Loucy (cell line): ENCODE data around the gene ALOX5AP.

Experiments
- H2AFZ ChIP-seq: fragments of 200-600 bp; sonication (generic); 2 replicates; pipeline ENCODE4 v1.6.0; 2016; ENCODE audit warnings: antibody characterized with exemption, mild to moderate bottlenecking, low read length, moderate library complexity
- H3F3A ChIP-seq: fragments of 200-600 bp; 2 replicates; pipeline ENCODE4 v1.6.0; 2016; ENCODE audit warnings: antibody characterized with exemption, low read depth, mild to moderate bottlenecking
- H3K27me3 ChIP-seq: fragments of 200-600 bp; sonication (generic); 2 replicates; pipeline ENCODE4 v1.6.1; 2014; ENCODE audit warnings: low read length, mild to moderate bottlenecking; ENCODE audit not compliant: insufficient read depth, poor library complexity, severe bottlenecking
- H3K36me3 ChIP-seq: fragments of 200-600 bp; sonication (generic); 2 replicates; pipeline ENCODE4 v1.6.1; 2016; ENCODE audit warnings: low read length; ENCODE audit not compliant: insufficient read depth
- H3K4me1 ChIP-seq: fragments of 200-600 bp; sonication (generic); 2 replicates; pipeline ENCODE4 v1.5.1; 2014; ENCODE audit warnings: low read length, mild to moderate bottlenecking; ENCODE audit not compliant: insufficient read depth, poor library complexity, severe bottlenecking
- H3K4me2 ChIP-seq: fragments of 200-600 bp; sonication (generic); 2 replicates; pipeline ENCODE4 v1.6.0; 2014; ENCODE audit warnings: antibody characterized with exemption, low read length, low read depth, mild to moderate bottlenecking; ENCODE audit not compliant: poor library complexity, severe bottlenecking
- H3K4me3 ChIP-seq: fragments of 200-600 bp; sonication (generic); 2 replicates; pipeline ENCODE4 v1.5.1; 2014; ENCODE audit warnings: low read length, mild to moderate bottlenecking, mixed read lengths; ENCODE audit not compliant: poor library complexity, severe bottlenecking
- H3K79me2 ChIP-seq: fragments of 200-600 bp; sonication (generic); 2 replicates; pipeline ENCODE4 v1.6.1; 2014; ENCODE audit warnings: low read length; ENCODE audit not compliant: insufficient read depth
- H3K9ac ChIP-seq: fragments of 200-600 bp; sonication (generic); 2 replicates; pipeline ENCODE4 v1.6.0; 2014; ENCODE audit warnings: mild to moderate bottlenecking, low read depth, low read length, moderate library complexity; ENCODE audit not compliant: poor library complexity, severe bottlenecking
- H3K9me2 ChIP-seq: fragments of 200-600 bp; sonication (generic); replicated peaks from 2 replicates; pipeline ENCODE4 v1.6.1; 2016; ENCODE audit warnings: low read depth, low read length, mixed read lengths
- H3K9me3 ChIP-seq: fragments of 200-600 bp; sonication (generic); 2 replicates; pipeline ENCODE4 v1.6.1; 2014; ENCODE audit warnings: mild to moderate bottlenecking, antibody characterized with exemption, low read length, low read depth; ENCODE audit not compliant: insufficient read depth
- H4K20me1 ChIP-seq: fragments of 200-600 bp; sonication (generic); 2 replicates; pipeline ENCODE4 v1.6.0; 2014; ENCODE audit warnings: antibody characterized with exemption, low read length, mild to moderate bottlenecking; ENCODE audit not compliant: insufficient read depth, poor library complexity, severe bottlenecking
- CTCF ChIP-seq: fragments of 200-600 bp; sonication (generic); conservative IDR thresholded peaks from 2 replicates; pipeline ENCODE4 v1.5.1; 2014; ENCODE audit warnings: mild to moderate bottlenecking, antibody characterized with exemption, low read length
- EZH2phosphoT487 ChIP-seq: fragments of 200-600 bp; IDR thresholded peaks from 2 replicates; pipeline ENCODE4 v1.6.1; 2018; ENCODE audit warnings: antibody characterized with exemption, mild to moderate bottlenecking, moderate library complexity, borderline replicate concordance

ALOX5AP gene

GRCh38 chr13:30757026-30757742, 21.8 kb downstream of the ALOX5AP start:
- TF ChIP-seq CTCF (no peak), EZH2phosphoT487 (no peak)
- no peaks in the 10 kb centered on the region for H3F3A ChIP-seq
- H3K4me3 ChIP-seq, result no peak overlapping the region
- H4K20me1 ChIP-seq, result no peaks in the 10 kb centered on the region
- H3K4me1 ChIP-seq, result no peaks in the 10 kb centered on the region
- H3K9me2 ChIP-seq, result no peaks in the 10 kb centered on the region
- no peak overlapping the region for H3K4me2 ChIP-seq
- no peak overlapping the region for H2AFZ ChIP-seq
- no peaks in the 10 kb centered on the region for H3K27me3 ChIP-seq
- no peaks in the 10 kb centered on the region for H3K79me2 ChIP-seq
- no peak overlapping the region for H3K9ac ChIP-seq
- H3K9me3 ChIP-seq, result no peaks in the 10 kb centered on the region
- peaks cover 83% of the 10 kb centered on the region; the same call in 1 of the 2 replicates for H3K36me3 ChIP-seq

GRCh38 chr13:30759748-30760147, 24.4 kb downstream of the ALOX5AP start:
- Histone ChIP-seq H2AFZ (no peak overlapping the region), H3K9me2 (no peaks in the 10 kb centered on the region), H3K4me2 (no peak overlapping the region), H3F3A (no peaks in the 10 kb centered on the region), H3K27me3 (no peaks in the 10 kb centered on the region), H3K9me3 (no peaks in the 10 kb centered on the region), H4K20me1 (no peaks in the 10 kb centered on the region), H3K79me2 (no peaks in the 10 kb centered on the region), H3K9ac (no peak overlapping the region), H3K4me3 (no peak overlapping the region), H3K4me1 (no peaks in the 10 kb centered on the region), H3K36me3 (peaks cover 90% of the 10 kb centered on the region; the same call in 1 of the 2 replicates)
- no peak for TF ChIP-seq CTCF
- TF ChIP-seq EZH2phosphoT487, result no peak

- H3K36me3 ChIP-seq, result peaks cover 82% of the 10 kb centered on the region; the same call in 1 of the 2 replicates
- peaks cover 17% of the 10 kb centered on the region for H3K4me1 ChIP-seq
- no peak for TF ChIP-seq CTCF
- no peak for TF ChIP-seq EZH2phosphoT487
- no peak overlapping the region for H2AFZ ChIP-seq
- no peaks in the 10 kb centered on the region for H3K27me3 ChIP-seq
- H3F3A ChIP-seq, result no peaks in the 10 kb centered on the region; the same call in 1 of the 2 replicates
- no peaks in the 10 kb centered on the region for H3K79me2 ChIP-seq
- no peak overlapping the region for H3K4me3 ChIP-seq
- no peaks in the 10 kb centered on the region for H4K20me1 ChIP-seq
- H3K9me3 ChIP-seq, result no peaks in the 10 kb centered on the region
- H3K9ac ChIP-seq, result no peak overlapping the region
- H3K9me2 ChIP-seq, result no peaks in the 10 kb centered on the region
- no peak overlapping the region for H3K4me2 ChIP-seq
These were observed 27.3 kb downstream of the ALOX5AP start for GRCh38 chr13:30762643-30763042.
